Measurements from ENCODE around the gene ALDH1L1.

- TF ChIP-seq, protein P1, sequence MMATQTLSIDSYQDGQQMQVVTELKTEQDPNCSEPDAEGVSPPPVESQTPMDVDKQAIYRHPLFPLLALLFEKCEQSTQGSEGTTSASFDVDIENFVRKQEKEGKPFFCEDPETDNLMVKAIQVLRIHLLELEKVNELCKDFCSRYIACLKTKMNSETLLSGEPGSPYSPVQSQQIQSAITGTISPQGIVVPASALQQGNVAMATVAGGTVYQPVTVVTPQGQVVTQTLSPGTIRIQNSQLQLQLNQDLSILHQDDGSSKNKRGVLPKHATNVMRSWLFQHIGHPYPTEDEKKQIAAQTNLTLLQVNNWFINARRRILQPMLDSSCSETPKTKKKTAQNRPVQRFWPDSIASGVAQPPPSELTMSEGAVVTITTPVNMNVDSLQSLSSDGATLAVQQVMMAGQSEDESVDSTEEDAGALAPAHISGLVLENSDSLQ (IDR thresholded peaks at IDR 0.05) = no peak
- no peak for TF ChIP-seq BHLHE40 (IDR thresholded peaks at IDR 0.05; ENCODE audit: borderline replicate concordance)
- no peak for TF ChIP-seq TARDBP (IDR thresholded peaks at IDR 0.05)
- TF ChIP-seq NFRKB (IDR thresholded peaks at IDR 0.05) = no peak
- TF ChIP-seq HDGF (IDR thresholded peaks at IDR 0.05; ENCODE audit: borderline replicate concordance) = no peak
- no peak for TF ChIP-seq ZNF384 (IDR thresholded peaks at IDR 0.05)
- no peak for TF ChIP-seq SP1 (IDR thresholded peaks at IDR 0.05)
- TF ChIP-seq ELF4 (IDR thresholded peaks at IDR 0.05) = no peak
- no peak for TF ChIP-seq FOXK2 (IDR thresholded peaks at IDR 0.05)
- no peak for TF ChIP-seq SUZ12 (IDR thresholded peaks at IDR 0.05)
- no peak for TF ChIP-seq ARNT (IDR thresholded peaks at IDR 0.05)
- no peak for TF ChIP-seq FOXA1 (IDR thresholded peaks at IDR 0.05)
- TF ChIP-seq L3MBTL2 (conservative IDR thresholded peaks at IDR 0.05) = no peak
These were observed 31.0 kb downstream of the ALDH1L1 start for GRCh38 chr3:126149256-126149902.

Measured in HEK293T (cell line).